ENCODE measurements around the gene LAIR2.
"Not testable (repeated sequence)": the region's sequence is repeated elsewhere in the genome, so short reads cannot be mapped to it uniquely, and the experiment has no call there.

LAIR2 gene

GRCh38 chr19:54461613-54462012 lies 41.0 kb upstream of the LAIR2 start:
- Mint-ChIP-seq H3K9me3 (no peaks in the 10 kb centered on the region), H3K36me3 (ENCODE audit: low read depth) (peaks cover 37% of the 10 kb centered on the region), H3K4me3 (peak overlapping the region; percentile 49), H3K4me1 (ENCODE audit: low read depth) (peaks cover 11% of the 10 kb centered on the region), H3K27me3 (ENCODE audit: low read depth) (peaks cover 12% of the 10 kb centered on the region), H3K27ac (peak overlapping the region; percentile 79)
- no peak for DNase-seq (ENCODE audit: low spot score)

- Mint-ChIP-seq H3K9me3 (no peaks in the 10 kb centered on the region), H3K36me3 (ENCODE audit: low read depth) (peaks cover 37% of the 10 kb centered on the region), H3K4me3 (peak overlapping the region; percentile 49), H3K4me1 (ENCODE audit: low read depth) (peaks cover 11% of the 10 kb centered on the region), H3K27ac (peak overlapping the region; percentile 79), H3K27me3 (ENCODE audit: low read depth) (peaks cover 14% of the 10 kb centered on the region)
- no peak for DNase-seq (ENCODE audit: low spot score)
Observed at GRCh38 chr19:54462047-54462654, 40.5 kb upstream of the LAIR2 start.

- Mint-ChIP-seq H3K27me3 (ENCODE audit: low read depth) (peaks cover 18% of the 10 kb centered on the region), H3K4me3 (peak overlapping the region; percentile 69), H3K27ac (peak overlapping the region; percentile 93), H3K4me1 (ENCODE audit: low read depth) (peaks cover 11% of the 10 kb centered on the region), H3K9me3 (no peaks in the 10 kb centered on the region), H3K36me3 (ENCODE audit: low read depth) (peaks cover 33% of the 10 kb centered on the region)
- peak; percentile 68 for DNase-seq (ENCODE audit: low spot score)
Observed at GRCh38 chr19:54462655-54463530, 39.7 kb upstream of the LAIR2 start.

GRCh38 chr19:54463531-54464043 lies 39.0 kb upstream of the LAIR2 start, which contains the start of gene LENG9:
Gene LENG9, minus strand, starts transcription at chr19:54463778. Its CDS starts 252 bp downstream, at chr19:54463526.
- H3K36me3 Mint-ChIP-seq (ENCODE audit: low read depth) = peaks cover 26% of the 10 kb centered on the region
- H3K4me3 Mint-ChIP-seq = peak within 1 kb of the TSS; percentile 86
- peak within 1 kb of the TSS; percentile 93 for H3K27ac Mint-ChIP-seq
- peak; percentile 97 for DNase-seq (ENCODE audit: low spot score)
- peaks cover 25% of the 10 kb centered on the region for H3K27me3 Mint-ChIP-seq (ENCODE audit: low read depth)
- H3K4me1 Mint-ChIP-seq (ENCODE audit: low read depth) = peaks cover 11% of the 10 kb centered on the region
- no peaks in the 10 kb centered on the region for H3K9me3 Mint-ChIP-seq

GRCh38 chr19:54464044-54464629 lies 38.5 kb upstream of the LAIR2 start:
- peaks cover 11% of the 10 kb centered on the region for H3K4me1 Mint-ChIP-seq (ENCODE audit: low read depth)
- H3K36me3 Mint-ChIP-seq (ENCODE audit: low read depth) = peaks cover 21% of the 10 kb centered on the region
- peak; percentile 88 for DNase-seq (ENCODE audit: low spot score)
- H3K27me3 Mint-ChIP-seq (ENCODE audit: low read depth) = peaks cover 30% of the 10 kb centered on the region
- H3K9me3 Mint-ChIP-seq = no peaks in the 10 kb centered on the region
- peak overlapping the region; percentile 86 for H3K4me3 Mint-ChIP-seq
- H3K27ac Mint-ChIP-seq = peak overlapping the region; percentile 93

- peak; percentile 90 for DNase-seq (ENCODE audit: low spot score)
- Mint-ChIP-seq H3K27ac (peak overlapping the region; percentile 93), H3K27me3 (ENCODE audit: low read depth) (peaks cover 36% of the 10 kb centered on the region), H3K4me3 (peak overlapping the region; percentile 86), H3K4me1 (ENCODE audit: low read depth) (peaks cover 11% of the 10 kb centered on the region), H3K9me3 (no peaks in the 10 kb centered on the region), H3K36me3 (ENCODE audit: low read depth) (peaks cover 16% of the 10 kb centered on the region)
Observed at GRCh38 chr19:54464630-54465425, 37.8 kb upstream of the LAIR2 start.

DNA sequence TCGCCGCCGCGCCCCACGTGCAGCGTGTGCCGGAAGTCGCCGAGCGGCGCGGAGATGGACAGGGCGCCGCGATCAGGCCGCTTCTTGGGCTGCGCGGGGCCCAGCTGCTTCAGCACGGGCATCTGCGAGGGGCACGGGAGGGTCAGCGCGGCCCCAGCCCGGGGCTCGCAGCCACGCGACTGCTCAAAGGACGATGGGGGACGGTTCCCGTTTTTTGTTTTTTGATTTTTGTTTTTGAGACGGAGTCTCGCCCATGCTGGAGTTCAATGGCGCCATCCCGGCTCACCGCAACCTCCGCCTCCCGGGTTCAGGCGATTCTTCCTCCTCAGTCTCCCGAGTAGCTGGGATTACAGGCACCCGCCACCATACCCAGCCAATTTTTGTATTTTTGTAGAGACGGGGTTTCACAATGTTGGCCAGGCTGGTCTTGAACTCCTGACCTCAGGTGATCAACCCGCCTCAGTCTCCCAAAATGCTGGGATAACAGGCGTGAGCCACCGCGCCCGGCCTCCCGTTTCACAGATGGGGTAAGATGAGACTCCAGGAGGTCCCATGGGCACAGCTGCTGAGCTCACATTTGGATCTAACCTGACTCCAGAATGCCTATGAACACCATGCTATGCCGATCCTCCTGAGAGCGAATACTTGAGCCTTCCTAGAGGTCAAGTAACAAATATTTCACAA lies 37.1 kb upstream of the LAIR2 start:
- Mint-ChIP-seq H3K9me3 (no peaks in the 10 kb centered on the region), H3K27ac (no peak overlapping the region), H3K4me1 (ENCODE audit: low read depth) (peaks cover 11% of the 10 kb centered on the region), H3K27me3 (ENCODE audit: low read depth) (peaks cover 44% of the 10 kb centered on the region), H3K36me3 (ENCODE audit: low read depth) (peaks cover 13% of the 10 kb centered on the region), H3K4me3 (peak overlapping the region; percentile 58)
- no peak for DNase-seq (ENCODE audit: low spot score)

- not testable (repeated sequence) for DNase-seq (ENCODE audit: low spot score); H3K27ac Mint-ChIP-seq; H3K9me3 Mint-ChIP-seq
- Mint-ChIP-seq H3K36me3 (ENCODE audit: low read depth) (peaks cover 13% of the 10 kb centered on the region), H3K27me3 (ENCODE audit: low read depth) (peaks cover 48% of the 10 kb centered on the region), H3K4me1 (ENCODE audit: low read depth) (peaks cover 11% of the 10 kb centered on the region), H3K4me3 (peak overlapping the region; percentile 58)
Observed at GRCh38 chr19:54466110-54466480, 36.5 kb upstream of the LAIR2 start.

DNA sequence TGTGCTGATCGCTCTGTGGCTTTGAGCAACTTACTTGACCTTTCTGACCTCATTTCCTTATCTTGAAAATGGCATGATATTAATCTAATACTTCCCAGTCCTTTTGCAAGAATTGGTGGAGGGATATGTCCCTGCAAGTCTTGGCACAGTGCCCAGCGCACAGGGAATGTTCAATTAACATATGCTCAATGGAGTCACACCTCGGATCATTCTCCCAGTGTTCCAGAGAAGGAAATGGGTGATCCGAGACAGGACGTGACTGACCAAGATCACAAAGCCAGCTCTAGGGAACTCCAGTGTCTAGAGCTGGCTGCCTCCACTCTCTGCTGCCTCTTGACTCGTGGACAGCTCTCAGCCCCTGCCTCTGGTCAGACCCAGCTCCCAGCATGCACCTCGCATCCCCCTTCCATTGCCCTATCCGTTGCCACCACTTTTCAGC lies 33.1 kb upstream of the LAIR2 start:
- Mint-ChIP-seq H3K36me3 (ENCODE audit: low read depth) (no peaks in the 10 kb centered on the region), H3K27ac (no peak overlapping the region), H3K4me3 (no peak overlapping the region), H3K4me1 (ENCODE audit: low read depth) (peaks cover 2% of the 10 kb centered on the region), H3K27me3 (ENCODE audit: low read depth) (peaks cover 60% of the 10 kb centered on the region), H3K9me3 (no peaks in the 10 kb centered on the region)
- no peak for DNase-seq (ENCODE audit: low spot score)

DNA sequence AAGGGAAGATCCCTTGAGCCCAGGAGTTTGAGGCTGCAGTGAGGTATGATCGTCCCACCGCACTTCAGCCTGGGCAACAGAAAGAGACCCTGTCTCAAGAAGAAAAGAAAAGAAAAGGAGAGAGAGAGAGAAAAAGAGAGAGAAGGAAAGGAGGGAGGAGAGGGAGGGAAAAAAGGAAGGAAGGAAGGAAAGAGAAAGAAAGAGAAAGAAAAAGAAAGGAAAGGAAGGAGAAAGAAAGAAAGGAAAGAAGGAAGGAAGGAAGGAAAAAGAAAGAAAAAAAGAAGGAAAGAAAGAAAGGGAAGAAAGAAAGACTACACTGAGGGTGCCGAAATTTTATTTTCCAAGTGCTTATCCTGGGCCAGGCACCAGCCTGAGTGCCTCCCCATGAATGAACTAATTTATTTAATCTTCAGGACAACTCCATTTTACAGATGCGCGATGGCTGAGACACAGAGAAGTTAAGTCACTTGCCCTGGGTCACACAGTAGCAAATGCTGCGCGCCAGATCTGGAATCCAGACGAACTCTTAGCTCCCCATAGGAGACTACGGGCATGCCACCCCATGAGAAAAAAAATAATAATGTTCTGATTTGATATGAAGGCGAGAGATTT lies 32.2 kb upstream of the LAIR2 start:
- Mint-ChIP-seq H3K9me3 (no peaks in the 10 kb centered on the region), H3K27ac (no peak overlapping the region), H3K4me3 (no peak overlapping the region), H3K4me1 (ENCODE audit: low read depth) (no peaks in the 10 kb centered on the region), H3K36me3 (ENCODE audit: low read depth) (no peaks in the 10 kb centered on the region), H3K27me3 (ENCODE audit: low read depth) (peaks cover 58% of the 10 kb centered on the region)
- DNase-seq (ENCODE audit: low spot score) = no peak

GRCh38 chr19:54470991-54471782 lies 31.4 kb upstream of the LAIR2 start:
- no peak for DNase-seq (ENCODE audit: low spot score)
- Mint-ChIP-seq H3K36me3 (ENCODE audit: low read depth) (no peaks in the 10 kb centered on the region), H3K4me3 (no peak overlapping the region), H3K27me3 (ENCODE audit: low read depth) (peaks cover 52% of the 10 kb centered on the region), H3K27ac (no peak overlapping the region), H3K9me3 (no peaks in the 10 kb centered on the region), H3K4me1 (ENCODE audit: low read depth) (no peaks in the 10 kb centered on the region)

Data from T-helper 2 cell treated with Interferon-gamma antibody and Interleukin-4, amounts not matched to agents 5 μg/mL and 100 μg/mL, for 36 hours (primary cell).